Hematopoietic multipotent progenitor cell treated with erythropoietin and hydrocortisone succinate and interleukin-3 and kit ligand, for 8 days (in vitro differentiated cells): ENCODE results near the gene PRDM11.

Experiments
- DNase-seq: peaks from one replicate; pipeline ENCODE4 v3.0.0-alpha.2; 2015

The PRDM11 gene

GRCh38 chr11:45178223-45178622 is 31.8 kb downstream of the PRDM11 start:
- no peak for DNase-seq

DNA sequence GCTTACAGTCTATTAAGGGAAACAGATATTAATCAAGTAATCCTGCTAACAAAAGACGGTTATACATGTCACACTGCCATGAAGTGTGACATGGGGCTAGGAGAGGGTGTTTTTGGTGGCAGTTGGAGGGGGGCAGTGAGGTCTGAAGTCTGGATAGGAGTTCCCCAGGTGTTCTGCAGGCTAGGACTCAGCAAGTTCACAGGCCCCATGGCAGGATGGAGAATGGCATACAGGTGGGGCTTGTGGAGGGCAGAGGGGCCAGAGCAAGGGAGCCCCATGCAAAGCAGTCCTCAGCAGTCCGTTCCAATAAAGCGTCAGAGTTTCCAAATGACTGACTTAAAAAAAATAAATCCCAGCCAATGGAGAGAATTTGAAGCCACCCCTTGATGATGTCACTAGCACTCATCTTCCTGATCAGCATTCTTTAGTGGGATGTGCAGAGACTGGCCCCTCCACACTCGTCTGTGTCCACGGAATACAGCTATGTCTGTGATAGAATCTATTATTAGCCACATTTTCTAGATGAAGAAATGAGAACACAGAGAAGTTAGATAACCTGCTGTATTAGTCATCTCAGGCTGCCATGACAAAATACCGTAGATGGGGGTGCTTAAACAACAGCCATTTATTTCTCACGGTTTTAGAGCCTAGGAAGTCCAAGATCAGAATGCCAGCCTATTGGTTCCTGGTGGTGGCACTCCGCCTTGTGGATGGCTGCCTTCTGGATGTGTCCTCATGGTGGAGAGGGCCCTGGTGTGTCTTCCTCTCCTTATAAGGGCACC is 32.6 kb downstream of the PRDM11 start:
- peak; percentile 55 for DNase-seq

- no peak for DNase-seq
Observed at GRCh38 chr11:45179686-45180178, 33.3 kb downstream of the PRDM11 start.

- peak; percentile 49 for DNase-seq
Observed at GRCh38 chr11:45180179-45180847, 33.9 kb downstream of the PRDM11 start.

GRCh38 chr11:45180848-45181192 is 34.4 kb downstream of the PRDM11 start:
- DNase-seq: peak; percentile 84

- DNase-seq: no peak
Observed at GRCh38 chr11:45181193-45181888, 34.9 kb downstream of the PRDM11 start.

GRCh38 chr11:45181889-45182550 is 35.6 kb downstream of the PRDM11 start:
- no peak for DNase-seq

- peak; percentile 53 for DNase-seq
Observed at GRCh38 chr11:45182902-45183301, 36.5 kb downstream of the PRDM11 start.

DNA sequence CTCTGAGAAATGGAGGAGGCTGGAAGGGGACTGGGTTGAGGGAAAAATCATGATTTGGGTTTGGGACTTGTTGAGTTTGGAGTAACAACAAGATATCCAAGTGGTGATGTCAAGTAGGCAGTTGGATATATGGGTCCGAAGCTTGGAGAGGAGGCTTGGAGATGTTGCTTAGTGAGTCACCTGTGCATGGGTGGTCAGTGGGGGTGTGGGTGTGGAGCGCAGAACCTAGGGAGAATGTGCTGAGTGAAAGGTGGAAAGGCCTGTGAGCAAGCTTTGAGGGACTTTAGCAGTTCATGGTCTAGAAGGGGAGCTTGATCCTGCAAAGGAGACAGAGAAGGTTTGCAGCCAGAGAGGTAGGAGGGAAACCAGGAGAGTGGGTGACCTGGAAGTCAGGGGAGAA is 38.2 kb downstream of the PRDM11 start:
- DNase-seq: no peak

- DNase-seq: peak; percentile 92
Observed at GRCh38 chr11:45185228-45185729, 38.8 kb downstream of the PRDM11 start.

GRCh38 chr11:45187375-45187774 is 40.9 kb downstream of the PRDM11 start:
- no peak for DNase-seq

DNA sequence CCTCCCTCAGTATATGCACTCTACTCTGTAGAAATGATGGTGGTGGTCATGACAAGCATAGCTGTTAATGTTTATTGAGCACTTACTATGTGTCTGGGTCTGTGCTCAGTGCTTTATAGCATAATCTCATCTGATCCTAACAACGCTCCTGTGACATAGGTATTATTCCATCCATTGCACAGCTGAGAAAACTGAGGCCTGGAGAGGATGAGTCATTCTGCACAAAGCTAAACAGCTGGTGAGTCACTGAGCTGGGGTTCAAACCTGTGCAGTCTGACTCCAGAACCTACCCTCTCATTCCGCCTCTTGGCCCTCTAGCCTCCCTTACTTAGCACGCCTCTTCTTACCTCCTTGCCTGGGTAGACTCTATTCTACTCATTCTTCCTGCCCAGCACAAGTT is 41.7 kb downstream of the PRDM11 start:
- no peak for DNase-seq

GRCh38 chr11:45189230-45189629 is 42.8 kb downstream of the PRDM11 start:
- no peak for DNase-seq

DNA sequence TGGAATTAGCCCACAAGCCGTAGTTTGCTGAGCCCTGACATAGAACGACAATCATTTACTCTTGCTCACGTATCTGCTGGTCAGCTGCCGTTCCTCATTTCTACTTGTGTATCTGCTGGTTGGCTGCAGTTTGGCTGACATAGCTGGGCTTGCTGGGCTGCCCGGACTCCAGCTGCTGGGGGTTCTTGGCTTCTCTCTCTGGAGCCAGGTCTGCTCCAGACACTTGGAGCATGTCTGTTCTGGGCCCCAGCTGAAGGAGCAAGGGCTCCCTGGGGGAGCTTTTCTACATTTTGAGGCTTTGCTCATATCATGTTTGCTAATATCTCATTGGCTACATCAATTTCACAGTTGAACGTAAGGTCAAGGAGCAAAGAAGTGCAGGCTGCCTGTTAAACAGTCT is 47.3 kb downstream of the PRDM11 start:
- DNase-seq: no peak

DNA sequence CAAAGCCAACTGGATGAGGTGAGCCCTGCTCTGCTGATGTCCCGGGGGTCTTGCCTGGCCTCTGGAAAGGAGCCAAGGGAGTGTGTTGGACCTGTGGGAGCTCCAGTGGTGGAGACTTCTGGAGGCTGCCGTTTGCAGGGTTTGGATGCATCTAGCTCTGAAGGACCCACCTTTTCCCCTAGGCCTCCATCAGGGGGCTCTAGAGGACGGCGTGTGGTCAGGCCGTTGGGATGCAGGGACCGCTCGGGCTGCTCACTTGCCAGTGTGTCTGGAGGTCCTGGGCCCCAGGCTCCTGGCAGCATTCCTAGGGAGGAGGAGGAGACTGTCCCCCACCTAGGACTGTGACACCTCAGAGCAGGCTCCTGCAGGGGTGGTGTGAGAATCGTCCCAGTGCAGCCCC is 58.3 kb downstream of the PRDM11 start:
- no peak for DNase-seq

DNA sequence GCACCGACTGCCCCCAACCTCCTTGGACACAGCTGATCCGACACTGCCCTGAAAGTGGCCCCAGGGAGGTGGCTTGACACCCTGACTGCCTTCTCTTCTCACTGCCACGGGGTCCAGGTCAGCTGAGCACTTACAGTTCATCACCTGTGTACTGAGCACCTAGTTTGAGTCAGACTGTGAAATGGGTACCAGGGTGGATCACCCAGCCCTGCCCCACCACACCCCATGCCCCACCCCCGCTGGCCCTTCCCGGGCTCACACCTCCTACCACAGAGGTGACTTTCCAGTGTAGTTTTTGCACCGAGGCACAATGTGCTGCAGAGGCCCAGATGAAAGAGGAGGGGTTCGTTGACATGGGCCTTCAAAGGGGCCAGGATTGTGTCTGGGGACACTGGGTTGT is 59.5 kb downstream of the PRDM11 start:
- no peak for DNase-seq

GRCh38 chr11:45208135-45208534 is 61.7 kb downstream of the PRDM11 start:
- DNase-seq: no peak

DNA sequence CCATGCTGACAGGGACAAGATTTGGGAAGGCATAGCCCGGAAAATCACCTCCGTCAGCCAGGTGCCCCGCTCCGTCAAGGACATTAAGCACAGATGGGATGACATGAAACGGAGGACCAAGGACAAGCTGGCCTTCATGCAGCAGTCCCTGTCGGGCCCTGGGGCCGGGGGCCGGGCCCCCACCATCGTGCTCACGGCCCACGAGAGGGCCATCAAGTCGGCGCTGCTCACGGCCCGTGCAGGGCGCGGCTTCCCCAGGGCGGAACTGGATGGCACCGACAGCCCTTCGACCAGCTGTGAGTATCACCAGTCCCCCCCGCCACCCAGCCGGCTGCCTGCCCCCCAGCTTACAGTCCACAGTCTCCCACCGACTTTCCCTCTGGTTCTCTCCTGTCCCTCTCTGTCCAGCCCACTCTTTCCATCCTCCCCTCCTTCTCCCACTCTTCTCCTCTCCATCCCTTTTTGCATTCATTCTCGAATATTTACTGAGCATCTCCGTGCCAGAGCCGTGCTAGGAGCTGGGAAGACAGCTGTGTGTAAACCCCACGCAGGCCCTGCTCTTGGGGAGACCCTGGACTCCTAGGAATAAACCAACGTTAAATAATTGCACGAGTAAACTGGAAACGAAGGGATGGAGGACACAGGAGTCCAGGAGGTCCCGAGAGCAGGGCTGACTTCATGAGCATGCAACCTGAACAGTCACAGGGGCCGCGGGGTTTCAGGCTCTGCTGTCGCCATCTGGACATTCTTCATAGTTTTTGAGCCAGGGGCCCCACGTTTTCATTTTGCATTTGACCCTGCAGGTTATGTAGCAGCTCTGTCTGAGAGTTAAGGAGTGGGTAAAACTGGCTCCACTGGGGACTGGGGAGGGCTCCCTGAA is 62.8 kb downstream of the PRDM11 start:
- no peak for DNase-seq

DNA sequence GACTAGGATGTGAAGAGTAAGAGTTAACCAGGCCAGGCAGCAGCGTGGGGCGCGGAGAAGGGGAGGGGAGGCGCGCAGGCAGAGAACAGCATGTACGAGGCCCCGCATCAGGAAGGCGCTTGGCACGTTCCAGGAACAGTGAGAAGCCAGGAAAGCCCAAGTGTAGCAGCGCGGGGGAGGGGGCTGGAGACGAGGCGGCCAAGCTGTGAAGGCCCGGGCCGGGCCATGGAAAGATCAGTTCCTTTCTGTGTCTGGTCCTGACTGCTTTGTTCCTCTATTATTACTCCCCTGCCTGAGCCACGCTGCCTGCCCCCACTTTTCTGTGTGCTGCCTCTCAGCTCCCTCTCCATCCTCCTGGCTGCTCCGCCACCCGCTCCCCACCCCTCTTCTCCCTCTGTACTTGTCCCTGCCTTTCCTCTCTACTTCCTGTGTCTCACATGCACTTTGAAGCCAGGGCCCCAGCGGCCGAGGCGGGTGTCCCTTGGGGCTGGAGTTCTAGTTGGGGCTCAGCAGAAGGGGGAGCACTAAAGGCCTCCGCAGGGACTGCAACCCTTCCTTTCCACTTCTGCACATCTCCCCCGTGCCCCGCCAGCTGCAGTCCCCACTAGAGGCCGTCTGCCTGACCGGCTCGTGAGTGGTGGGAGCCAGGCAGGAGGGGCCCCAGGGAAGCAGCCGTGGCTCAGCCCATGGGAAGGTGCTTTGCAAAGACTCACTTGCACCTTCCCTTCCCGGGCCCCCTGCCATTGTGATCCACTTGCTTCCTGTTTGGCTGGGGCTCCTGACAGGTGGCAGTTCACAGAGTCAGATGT is 63.7 kb downstream of the PRDM11 start:
- DNase-seq: no peak

- no peak for DNase-seq
Observed at GRCh38 chr11:45210846-45211245, 64.4 kb downstream of the PRDM11 start.

DNA sequence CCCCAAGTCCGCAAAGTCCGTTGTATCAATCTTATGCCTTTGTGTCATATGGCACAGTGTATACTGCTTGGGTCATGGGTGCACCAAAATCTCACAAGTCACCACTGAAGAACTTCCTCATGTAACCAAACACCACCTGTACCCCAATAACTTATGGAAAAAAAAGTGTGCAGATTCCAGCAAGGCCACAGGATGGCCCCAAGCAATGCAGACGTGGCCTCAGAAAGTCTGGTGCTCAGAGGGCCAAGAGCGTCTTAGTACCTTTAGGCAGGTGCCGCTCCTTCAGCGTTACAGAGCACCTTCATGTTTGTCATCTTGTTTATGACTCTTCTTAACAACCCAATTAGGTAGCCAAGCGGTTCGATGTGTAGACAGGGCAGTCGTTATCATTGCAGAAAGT is 65.3 kb downstream of the PRDM11 start:
- no peak for DNase-seq
